Fibroblast of skin of abdomen (primary cell): ENCODE results near the gene FAU.

Experiments
- DNase-seq: peaks from one replicate; pipeline ENCODE4 v3.0.0-alpha.2; 2013

The FAU gene

GRCh38 chr11:65107078-65107477, 14.9 kb downstream of the FAU start:
- DNase-seq, result no peak

- no peak for DNase-seq
These were observed 17.3 kb downstream of the FAU start for GRCh38 chr11:65104628-65105027.

GRCh38 chr11:65103476-65103875, 18.5 kb downstream of the FAU start:
- DNase-seq, result no peak

- DNase-seq, result no peak
These were observed 19.5 kb downstream of the FAU start for GRCh38 chr11:65102142-65103095.

GRCh38 chr11:65100674-65101350, 21.1 kb downstream of the FAU start:
- no peak for DNase-seq

- no peak for DNase-seq
These were observed 25.0 kb downstream of the FAU start for GRCh38 chr11:65096926-65097325.

GRCh38 chr11:65095974-65096806, 25.7 kb downstream of the FAU start, which contains the start of gene VPS51:
VPS51 (plus strand) TSS chr11:65096214; CDS start chr11:65096251, 37 bp downstream.
- peak; percentile 89 for DNase-seq

- DNase-seq, result no peak
These were observed 26.5 kb downstream of the FAU start for GRCh38 chr11:65095427-65095826.

GRCh38 chr11:65090628-65091027, 31.3 kb downstream of the FAU start:
- no peak for DNase-seq

- DNase-seq, result no peak
These were observed 32.3 kb downstream of the FAU start for GRCh38 chr11:65089621-65090020.

GRCh38 chr11:65087827-65088226, 34.1 kb downstream of the FAU start:
- no peak for DNase-seq

- no peak for DNase-seq
These were observed 34.7 kb downstream of the FAU start for GRCh38 chr11:65087216-65087615.

- DNase-seq, result no peak
These were observed 35.1 kb downstream of the FAU start for GRCh38 chr11:65086809-65087208.

GRCh38 chr11:65085446-65085845, 36.5 kb downstream of the FAU start:
- no peak for DNase-seq

GRCh38 chr11:65084598-65085375, 37.1 kb downstream of the FAU start:
- DNase-seq, result no peak

- peak; percentile 96 for DNase-seq
These were observed 37.9 kb downstream of the FAU start, which contains the start of the genes CDCA5 and ZFPL1 for GRCh38 chr11:65083834-65084597. CDCA5 (minus strand) TSS chr11:65084040; CDS start chr11:65083978, 62 bp downstream. ZFPL1 (plus strand) TSS chr11:65084222; CDS start chr11:65084699, 477 bp downstream.

GRCh38 chr11:65083134-65083833, 38.6 kb downstream of the FAU start:
- no peak for DNase-seq

- DNase-seq, result no peak
These were observed 43.1 kb downstream of the FAU start for GRCh38 chr11:65078786-65079342.

- peak; percentile 12 for DNase-seq
These were observed 43.8 kb downstream of the FAU start for GRCh38 chr11:65078151-65078550.

- DNase-seq, result no peak
These were observed 44.5 kb downstream of the FAU start for GRCh38 chr11:65077451-65077850.
